MM.1S (cell line): ENCODE measurements around the gene RFTN1.

Source experiments
- DNase-seq: peaks from one replicate; pipeline ENCODE4 v3.0.0-alpha.2; 2015
- H2AFZ ChIP-seq: fragments of 300-600 bp; sonication (generic); 2 replicates; pipeline ENCODE4 v1.6.0; 2016; ENCODE audit warnings: antibody characterized with exemption, low read length
- H3F3A ChIP-seq: fragments of 300-600 bp; sonication (generic); 2 replicates; pipeline ENCODE4 v1.6.1; 2016; ENCODE audit warnings: mild to moderate bottlenecking, antibody characterized with exemption, low read length, moderate library complexity, mixed read lengths; ENCODE audit not compliant: insufficient read depth
- H3K27ac ChIP-seq: fragments of 300-600 bp; sonication (generic); 2 replicates; pipeline ENCODE4 v1.5.1; 2016; ENCODE audit warnings: mild to moderate bottlenecking, low read length
- H3K27me3 ChIP-seq: fragments of 300-600 bp; sonication (generic); replicated peaks from 2 replicates; pipeline ENCODE4 v1.6.0; 2016; ENCODE audit warnings: low read length; ENCODE audit not compliant: insufficient read depth
- H3K36me3 ChIP-seq: fragments of 300-600 bp; sonication (generic); replicated peaks from 2 replicates; pipeline ENCODE4 v1.6.1; 2016; ENCODE audit warnings: mild to moderate bottlenecking, low read length, mixed read lengths; ENCODE audit not compliant: insufficient read depth
- H3K4me1 ChIP-seq: fragments of 300-600 bp; sonication (generic); 2 replicates; pipeline ENCODE4 v1.6.1; 2016; ENCODE audit warnings: low read length, mixed read lengths
- H3K4me2 ChIP-seq: fragments of 300-600 bp; sonication (generic); 2 replicates; pipeline ENCODE4 v1.6.0; 2016; ENCODE audit warnings: low read depth, low read length
- H3K4me3 ChIP-seq: fragments of 300-600 bp; sonication (generic); 2 replicates; pipeline ENCODE4 v1.5.1; 2016; ENCODE audit warnings: low read length, mixed read lengths
- H3K79me2 ChIP-seq: fragments of 300-600 bp; sonication (generic); 2 replicates; pipeline ENCODE4 v1.6.1; 2016; ENCODE audit warnings: mixed run types, low read length, mixed read lengths
- H3K9ac ChIP-seq: fragments of 300-600 bp; sonication (generic); 2 replicates; pipeline ENCODE4 v1.6.1; 2016; ENCODE audit warnings: low read length, mixed read lengths
- H3K9me2 ChIP-seq: fragments of 300-600 bp; sonication (generic); replicated peaks from 2 replicates; pipeline ENCODE4 v1.6.1; 2016; ENCODE audit warnings: mild to moderate bottlenecking, low read length, mixed read lengths; ENCODE audit not compliant: insufficient read depth
- H3K9me3 ChIP-seq: fragments of 300-600 bp; sonication (generic); replicated peaks from 2 replicates; pipeline ENCODE4 v1.6.1; 2016; ENCODE audit warnings: mild to moderate bottlenecking, low read length, mixed read lengths; ENCODE audit not compliant: insufficient read depth
- H4K20me1 ChIP-seq: fragments of 300-600 bp; sonication (generic); 2 replicates; pipeline ENCODE4 v1.6.1; 2016; ENCODE audit warnings: mild to moderate bottlenecking, low read length, moderate library complexity, mixed read lengths; ENCODE audit not compliant: insufficient read depth
- EZH2 ChIP-seq: fragments of 300-600 bp; sonication (generic); optimal IDR thresholded peaks from 2 replicates; pipeline ENCODE3; 2017; ENCODE audit warnings: low read depth, mild to moderate bottlenecking, antibody characterized with exemption, low read length, mixed read lengths
- EZH2phosphoT487 ChIP-seq: fragments of 300-600 bp; sonication (generic); IDR thresholded peaks from 2 replicates; pipeline ENCODE4 v1.6.1; 2018; ENCODE audit warnings: antibody characterized with exemption, low read length
- TF ChIP-seq, protein P1 (sequence below): fragments of 300-600 bp; sonication (generic); IDR thresholded peaks from 2 replicates; pipeline ENCODE4 v1.5.1; 2016; ENCODE audit warnings: antibody characterized with exemption, low read length, mixed read lengths

RFTN1 gene

GRCh38 chr3:16369276-16369675 lies 144.2 kb downstream of the RFTN1 start:
- Histone ChIP-seq H3K79me2 (no peaks in the 10 kb centered on the region), H3K9me3 (no peaks in the 10 kb centered on the region), H3K4me1 (no peaks in the 10 kb centered on the region), H3K36me3 (no peaks in the 10 kb centered on the region), H3K9ac (no peak overlapping the region), H3K4me3 (no peak overlapping the region), H3K4me2 (no peak overlapping the region), H4K20me1 (no peaks in the 10 kb centered on the region), H3F3A (no peaks in the 10 kb centered on the region), H3K27ac (no peak overlapping the region), H3K9me2 (no peaks in the 10 kb centered on the region), H2AFZ (no peak overlapping the region), H3K27me3 (no peaks in the 10 kb centered on the region)
- TF ChIP-seq EZH2 (no peak), EZH2phosphoT487 (no peak)
- DNase-seq, result no peak

DNA sequence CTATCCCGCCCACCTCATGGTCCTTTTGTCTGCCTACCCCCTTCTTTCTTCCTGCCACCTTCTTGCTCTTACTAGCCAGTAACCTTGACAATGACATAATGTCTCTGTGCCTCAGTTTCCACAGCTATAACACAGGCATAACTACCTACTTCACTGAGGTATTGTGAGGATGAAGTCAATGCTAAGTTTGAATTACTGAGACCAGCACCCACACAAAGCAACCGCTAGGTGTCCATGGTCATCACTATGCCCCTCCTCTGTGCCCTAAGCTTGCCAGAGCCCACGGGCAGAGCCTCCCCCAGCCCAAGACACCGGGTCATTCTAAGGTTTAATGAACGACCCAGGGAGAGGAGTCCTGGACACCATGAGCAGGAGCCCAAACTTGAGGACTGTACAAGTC lies 146.9 kb downstream of the RFTN1 start:
- Histone ChIP-seq H3K27ac (no peak overlapping the region), H3F3A (no peaks in the 10 kb centered on the region), H3K4me2 (no peak overlapping the region), H3K79me2 (no peaks in the 10 kb centered on the region), H3K9me3 (no peaks in the 10 kb centered on the region), H3K4me3 (no peak overlapping the region), H2AFZ (no peak overlapping the region), H3K36me3 (no peaks in the 10 kb centered on the region), H3K27me3 (no peaks in the 10 kb centered on the region), H3K9ac (no peak overlapping the region), H3K9me2 (no peaks in the 10 kb centered on the region), H3K4me1 (no peaks in the 10 kb centered on the region), H4K20me1 (no peaks in the 10 kb centered on the region)
- TF ChIP-seq, protein P1, sequence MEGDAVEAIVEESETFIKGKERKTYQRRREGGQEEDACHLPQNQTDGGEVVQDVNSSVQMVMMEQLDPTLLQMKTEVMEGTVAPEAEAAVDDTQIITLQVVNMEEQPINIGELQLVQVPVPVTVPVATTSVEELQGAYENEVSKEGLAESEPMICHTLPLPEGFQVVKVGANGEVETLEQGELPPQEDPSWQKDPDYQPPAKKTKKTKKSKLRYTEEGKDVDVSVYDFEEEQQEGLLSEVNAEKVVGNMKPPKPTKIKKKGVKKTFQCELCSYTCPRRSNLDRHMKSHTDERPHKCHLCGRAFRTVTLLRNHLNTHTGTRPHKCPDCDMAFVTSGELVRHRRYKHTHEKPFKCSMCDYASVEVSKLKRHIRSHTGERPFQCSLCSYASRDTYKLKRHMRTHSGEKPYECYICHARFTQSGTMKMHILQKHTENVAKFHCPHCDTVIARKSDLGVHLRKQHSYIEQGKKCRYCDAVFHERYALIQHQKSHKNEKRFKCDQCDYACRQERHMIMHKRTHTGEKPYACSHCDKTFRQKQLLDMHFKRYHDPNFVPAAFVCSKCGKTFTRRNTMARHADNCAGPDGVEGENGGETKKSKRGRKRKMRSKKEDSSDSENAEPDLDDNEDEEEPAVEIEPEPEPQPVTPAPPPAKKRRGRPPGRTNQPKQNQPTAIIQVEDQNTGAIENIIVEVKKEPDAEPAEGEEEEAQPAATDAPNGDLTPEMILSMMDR, result no peak
- no peak for TF ChIP-seq EZH2
- TF ChIP-seq EZH2phosphoT487, result no peak
- no peak for DNase-seq

DNA sequence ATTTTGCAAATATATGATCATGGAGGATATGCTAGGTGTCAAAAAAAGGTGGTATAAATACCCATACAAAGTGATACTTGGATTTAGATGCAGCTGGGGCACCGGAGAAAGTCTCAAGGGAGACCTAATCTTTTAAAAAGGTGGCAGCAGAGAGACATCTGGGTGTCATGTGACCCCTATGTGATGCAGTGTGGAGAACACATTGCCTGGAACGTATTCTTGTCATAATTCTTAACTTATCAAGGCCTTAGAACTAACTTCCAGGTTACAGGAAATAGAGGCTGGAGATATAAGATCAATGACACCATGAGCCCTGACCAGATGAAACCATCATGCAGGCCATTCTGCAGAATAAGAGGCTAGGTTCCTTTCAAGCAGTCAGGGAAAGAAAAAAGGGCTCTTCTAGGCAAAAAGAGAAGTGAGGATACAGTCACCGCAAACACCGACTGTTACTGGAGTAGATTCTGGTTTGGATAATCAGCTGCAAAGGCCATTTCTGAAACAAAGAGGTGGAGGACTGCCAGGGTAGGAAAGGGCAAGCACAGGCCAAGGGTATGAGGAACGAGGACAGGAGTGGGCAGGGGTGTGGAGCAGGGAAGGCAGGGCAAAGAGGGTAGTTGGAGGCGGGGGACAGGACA lies 147.9 kb downstream of the RFTN1 start:
- Histone ChIP-seq H3K9me2 (no peaks in the 10 kb centered on the region), H3K4me2 (no peak overlapping the region), H3K4me1 (no peaks in the 10 kb centered on the region), H3K27me3 (no peaks in the 10 kb centered on the region), H3K9me3 (no peaks in the 10 kb centered on the region), H3F3A (no peaks in the 10 kb centered on the region), H4K20me1 (no peaks in the 10 kb centered on the region), H3K36me3 (no peaks in the 10 kb centered on the region), H3K9ac (no peak overlapping the region), H3K27ac (no peak overlapping the region), H3K4me3 (no peak overlapping the region), H2AFZ (no peak overlapping the region), H3K79me2 (no peaks in the 10 kb centered on the region)
- no peak for DNase-seq
- TF ChIP-seq EZH2phosphoT487, result no peak
- no peak for TF ChIP-seq EZH2
- TF ChIP-seq, protein P1, result no peak

GRCh38 chr3:16364963-16365362 lies 148.5 kb downstream of the RFTN1 start:
- DNase-seq, result no peak
- TF ChIP-seq EZH2 (no peak), EZH2phosphoT487 (no peak)
- TF ChIP-seq, protein P1, result no peak
- H3K27ac ChIP-seq, result no peak overlapping the region

More at GRCh38 chr3:16364963-16365362, 148.5 kb downstream of the RFTN1 start:
- Histone ChIP-seq H3K27me3 (no peaks in the 10 kb centered on the region), H3K4me3 (no peak overlapping the region), H2AFZ (no peak overlapping the region), H3K9me2 (no peaks in the 10 kb centered on the region), H3K9me3 (no peaks in the 10 kb centered on the region), H3K9ac (no peak overlapping the region), H3K79me2 (no peaks in the 10 kb centered on the region), H4K20me1 (no peaks in the 10 kb centered on the region), H3K4me2 (no peak overlapping the region), H3K36me3 (no peaks in the 10 kb centered on the region), H3K4me1 (no peaks in the 10 kb centered on the region), H3F3A (no peaks in the 10 kb centered on the region)
